ENCODE results near the gene MROH2A.

The MROH2A gene

GRCh38 chr2:233799087-233799665 lies 21.0 kb downstream of the MROH2A start:
- no peak for DNase-seq (ENCODE audit: low read depth in 2 of 2, low spot score in 1 of 2)

DNA sequence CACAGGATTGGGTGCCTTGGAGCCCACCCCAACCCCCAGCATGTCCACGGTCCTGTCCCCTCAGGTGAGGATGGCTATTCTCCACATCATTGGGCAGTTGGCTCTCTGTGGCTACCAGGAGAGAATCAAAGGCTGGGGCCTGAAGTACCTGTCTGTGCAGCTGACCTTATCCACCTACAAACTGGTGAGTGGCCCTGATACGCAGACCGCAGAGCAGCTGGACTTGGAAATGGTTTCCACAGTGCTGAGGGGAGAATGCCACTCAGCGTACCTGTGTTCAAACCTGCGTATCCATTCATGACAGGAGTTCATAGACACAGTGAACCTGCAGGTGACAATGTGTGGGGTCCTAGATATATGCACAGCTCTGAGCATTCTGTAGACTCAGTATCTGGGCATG lies 21.6 kb downstream of the MROH2A start:
- DNase-seq (ENCODE audit: low read depth in 2 of 2, low spot score in 1 of 2), result no peak

DNA sequence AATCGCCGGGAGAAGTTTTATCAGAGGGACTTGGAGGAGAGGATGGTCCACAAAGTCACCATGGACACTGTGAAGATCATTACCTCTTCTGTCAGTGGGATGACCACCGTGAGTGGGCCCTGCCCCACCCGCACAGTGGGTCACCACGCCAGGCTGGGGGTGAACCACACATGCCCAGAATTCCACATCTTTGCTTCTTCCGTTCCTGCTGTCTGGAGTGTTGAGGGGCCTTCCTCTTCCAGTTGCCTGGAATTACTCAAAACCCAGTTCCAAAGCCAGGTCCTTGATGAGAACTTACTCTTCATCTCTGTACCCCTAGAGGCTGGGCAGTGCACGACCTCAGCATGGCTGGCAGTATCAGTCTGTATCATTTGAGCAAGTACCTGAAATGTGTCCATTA lies 22.1 kb downstream of the MROH2A start:
- no peak for DNase-seq (ENCODE audit: low read depth in 2 of 2, low spot score in 1 of 2)

DNA sequence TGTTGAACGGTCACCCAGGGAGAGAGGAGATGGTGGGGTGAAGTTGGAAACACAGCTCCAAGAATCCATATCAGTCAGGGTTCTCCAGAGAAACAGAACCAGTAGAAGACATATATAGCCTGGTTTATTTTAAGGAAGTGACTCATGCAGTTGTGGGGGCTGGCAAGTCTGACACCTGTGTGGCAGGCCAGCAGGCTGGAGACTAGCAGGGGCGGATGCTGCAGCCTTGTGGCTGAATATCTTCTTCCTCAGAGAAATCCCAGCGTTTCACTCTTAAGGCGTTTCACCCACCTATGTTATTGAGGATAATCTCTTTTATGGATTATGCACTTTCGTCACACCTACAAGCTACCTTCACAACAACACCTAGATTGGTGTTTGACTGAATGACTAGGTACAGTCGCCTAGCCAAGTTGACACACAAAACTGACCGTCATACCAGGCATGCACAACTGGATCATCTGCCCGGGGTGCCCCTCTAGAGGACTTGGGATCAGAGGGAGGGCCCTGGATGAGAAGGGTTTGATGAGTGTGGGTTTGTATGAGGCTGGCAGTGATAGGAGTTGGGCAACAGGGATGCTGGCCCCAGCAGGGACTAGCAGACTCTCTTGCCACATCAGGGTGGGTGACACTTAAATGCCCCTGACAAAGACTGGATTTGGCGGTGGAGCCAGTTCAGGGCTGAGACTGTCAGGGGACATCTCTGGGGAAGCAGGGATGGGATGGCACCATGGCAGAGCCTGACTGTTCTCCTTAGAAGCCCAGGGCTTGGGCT lies 23.4 kb downstream of the MROH2A start:
- DNase-seq (ENCODE audit: low read depth in 2 of 2, low spot score in 1 of 2), result no peak

DNA sequence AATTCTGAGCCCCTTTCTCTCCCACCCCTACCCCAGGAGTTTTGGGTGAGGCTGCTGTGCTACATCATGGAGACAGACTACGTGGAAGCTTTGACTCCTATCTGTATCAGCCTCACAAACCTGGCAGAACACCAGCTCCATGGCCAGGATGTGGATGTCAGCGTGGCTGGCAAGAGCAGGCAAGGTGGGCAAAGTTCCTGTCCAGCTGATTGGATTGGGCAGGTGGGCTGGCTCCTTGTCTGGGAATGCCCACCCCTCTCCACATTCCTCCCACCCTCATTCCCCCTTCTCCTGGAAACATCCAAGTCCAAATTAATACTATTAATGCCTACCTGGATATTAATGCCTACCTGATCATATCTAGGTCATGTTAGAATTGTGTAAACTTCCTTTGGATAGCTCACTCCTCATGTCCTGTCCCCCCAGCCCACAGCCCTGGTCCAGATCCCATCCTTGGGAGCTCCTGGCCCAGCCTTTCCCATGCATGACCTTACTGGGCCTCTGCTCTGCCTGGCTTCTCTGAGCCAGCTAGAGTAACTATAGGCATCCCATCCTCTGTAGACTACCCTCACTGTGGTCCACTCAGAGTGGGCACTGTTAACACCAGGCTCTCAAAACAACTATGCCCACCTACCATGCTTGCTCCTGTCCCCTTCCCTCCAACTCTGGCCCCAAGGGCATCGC lies 24.1 kb downstream of the MROH2A start:
- no peak for DNase-seq (ENCODE audit: low read depth in 2 of 2, low spot score in 1 of 2)

- DNase-seq (ENCODE audit: low read depth in 2 of 2, low spot score in 1 of 2), result no peak
These were observed 25.3 kb downstream of the MROH2A start for GRCh38 chr2:233803292-233803911.

DNA sequence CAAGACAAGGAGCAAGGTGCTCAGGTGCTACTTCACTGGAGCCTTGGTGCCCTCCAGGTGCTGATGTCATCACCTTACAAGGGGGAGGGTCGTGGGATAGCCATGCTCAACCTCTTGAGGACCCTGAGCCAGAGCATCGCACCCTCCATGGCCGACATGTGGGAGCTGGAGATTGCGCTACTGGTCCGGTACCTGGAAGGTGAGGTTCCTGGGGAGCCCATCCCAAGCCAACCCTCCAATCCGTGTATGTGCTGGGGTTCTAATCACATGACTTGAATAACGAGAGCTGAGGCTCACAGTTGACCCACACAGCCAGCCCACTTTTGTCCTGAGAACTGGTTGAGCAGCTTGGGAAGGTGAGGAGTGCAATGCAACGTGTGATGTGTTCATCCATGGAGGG lies 25.9 kb downstream of the MROH2A start:
- no peak for DNase-seq (ENCODE audit: low read depth in 2 of 2, low spot score in 1 of 2)

GRCh38 chr2:233807215-233807865 lies 29.2 kb downstream of the MROH2A start:
- no peak for DNase-seq (ENCODE audit: low read depth in 2 of 2, low spot score in 1 of 2)

DNA sequence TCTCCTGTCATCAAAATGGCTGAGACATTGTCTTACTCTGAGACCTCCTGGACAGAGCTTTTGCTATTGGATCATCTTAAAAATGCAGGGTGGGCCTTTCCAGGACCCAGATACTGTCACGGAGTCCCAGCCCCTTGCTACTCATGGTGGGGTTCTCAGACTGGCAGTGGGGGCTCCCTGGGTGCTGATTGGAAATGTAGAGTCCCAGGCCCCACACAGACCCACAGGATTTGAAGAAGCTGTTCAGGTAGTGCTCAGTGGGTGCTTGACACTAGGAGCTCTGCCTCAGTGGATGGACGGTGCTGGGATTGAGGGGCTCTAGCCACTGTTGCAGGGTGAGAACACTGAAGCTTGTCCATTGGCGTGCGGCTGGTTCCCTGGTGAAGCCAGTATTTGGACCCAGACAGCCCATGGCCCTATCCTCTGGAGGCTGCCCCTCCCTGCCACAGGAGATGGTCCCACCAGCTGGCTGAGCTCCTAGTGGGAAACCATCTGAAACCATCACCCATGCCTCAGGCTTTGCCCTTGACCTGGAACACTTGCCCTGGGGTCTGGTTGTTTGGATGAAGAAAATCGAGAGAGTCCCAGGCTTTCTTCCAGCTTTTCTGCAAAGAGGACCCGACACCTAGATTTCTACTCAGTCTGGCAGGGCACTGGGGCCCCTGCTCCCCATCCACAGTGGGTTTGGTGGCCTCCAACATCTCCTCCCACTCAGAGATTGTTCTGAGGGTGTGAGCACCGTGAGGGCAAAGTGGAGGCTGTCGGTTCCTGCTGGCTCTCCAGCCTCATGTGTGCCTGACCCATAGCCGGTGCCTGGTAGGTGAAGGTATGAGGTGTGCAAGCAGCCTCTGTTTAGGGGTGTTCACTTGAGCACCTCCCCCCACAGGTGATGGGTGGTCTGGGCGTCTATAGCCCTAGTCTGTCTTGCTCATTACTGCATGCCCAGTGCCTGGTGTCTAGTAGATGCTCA lies 30.1 kb downstream of the MROH2A start:
- DNase-seq (ENCODE audit: low read depth in 2 of 2, low spot score in 1 of 2), result no peak

GRCh38 chr2:233810385-233810784 lies 32.3 kb downstream of the MROH2A start:
- DNase-seq (ENCODE audit: low read depth in 2 of 2, low spot score in 1 of 2), result no peak

- no peak for DNase-seq (ENCODE audit: low read depth in 2 of 2, low spot score in 1 of 2)
These were observed 33.0 kb downstream of the MROH2A start for GRCh38 chr2:233811087-233811486.

GRCh38 chr2:233811732-233812131 lies 33.6 kb downstream of the MROH2A start:
- no peak for DNase-seq (ENCODE audit: low read depth in 2 of 2, low spot score in 1 of 2)

DNA sequence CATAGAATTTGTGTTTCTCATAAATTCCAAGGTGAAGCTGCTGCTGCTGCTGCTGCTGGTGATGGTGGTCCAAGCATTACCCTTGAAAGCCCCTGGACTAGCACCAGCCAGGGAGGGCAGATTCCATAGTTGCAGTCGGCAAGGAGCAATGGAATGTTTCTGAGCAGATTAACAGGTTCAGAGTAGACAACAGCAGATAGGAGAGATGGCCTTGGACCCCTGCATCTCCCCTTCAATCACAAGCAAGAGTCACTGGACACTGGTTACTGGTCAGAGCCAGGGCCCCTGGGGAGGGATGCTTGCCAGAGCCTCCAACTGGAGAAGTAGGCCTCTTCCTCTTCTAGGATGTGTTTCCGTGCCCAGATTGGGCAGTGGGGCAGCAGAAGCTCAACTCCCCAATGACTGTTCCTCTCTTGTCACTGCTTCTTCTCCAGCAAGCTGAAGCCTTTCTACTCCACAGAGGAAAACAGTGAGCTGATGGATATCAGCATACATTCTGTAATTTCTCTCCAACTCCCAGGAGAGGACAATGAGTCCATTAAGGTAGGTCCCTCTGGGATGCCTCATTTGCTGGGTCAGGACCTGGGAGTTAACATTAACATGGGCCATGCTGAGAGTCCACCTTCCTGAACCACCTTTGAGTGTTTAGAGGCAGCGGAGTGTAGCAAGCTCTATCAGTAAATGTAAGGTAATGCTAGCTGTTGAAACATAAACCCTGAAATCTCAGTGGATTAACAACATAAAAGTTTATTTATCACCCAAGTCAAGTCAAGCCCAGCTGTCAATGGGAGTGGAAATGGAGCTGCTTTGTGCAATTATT lies 35.3 kb downstream of the MROH2A start:
- no peak for DNase-seq (ENCODE audit: low read depth in 2 of 2, low spot score in 1 of 2)

DNA sequence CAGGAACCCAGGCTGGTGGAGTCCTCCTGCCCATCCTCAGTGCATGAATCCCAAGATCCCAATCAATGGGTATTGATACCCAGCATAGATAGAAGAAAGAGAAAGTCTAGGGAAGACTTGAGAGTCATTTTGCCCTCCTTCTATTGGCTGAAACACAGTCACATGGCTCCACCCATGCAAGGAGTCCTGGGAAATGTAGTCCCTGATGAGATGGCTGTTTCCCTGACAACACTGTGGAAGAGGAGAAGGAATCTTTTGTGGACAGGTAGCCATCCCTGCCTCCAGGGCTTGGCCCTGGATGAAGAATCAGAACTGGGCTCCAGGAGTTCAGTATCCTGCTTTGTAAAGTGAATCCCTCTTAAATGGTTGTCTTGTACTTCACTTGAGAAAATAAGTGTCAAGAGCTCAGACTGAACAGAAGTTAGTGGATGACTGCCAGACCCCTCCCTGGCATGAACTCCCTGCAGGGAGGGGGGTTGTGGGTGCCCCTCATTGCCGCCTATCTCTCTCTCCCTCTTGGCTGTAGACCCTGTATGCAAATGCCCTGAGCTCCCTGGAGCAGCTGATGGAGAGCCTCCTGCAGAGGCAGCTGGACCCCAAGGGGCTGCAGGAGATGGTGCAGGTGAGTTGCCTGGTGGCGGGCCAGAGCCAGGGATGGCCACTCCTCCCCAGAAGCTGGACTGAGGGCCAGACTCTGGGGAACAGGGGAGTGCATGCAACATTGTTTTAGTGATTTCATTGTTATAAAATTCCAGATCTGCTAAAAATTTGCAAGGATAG lies 36.1 kb downstream of the MROH2A start:
- DNase-seq (ENCODE audit: low read depth in 2 of 2, low spot score in 1 of 2), result no peak

GRCh38 chr2:233815861-233816260 lies 37.7 kb downstream of the MROH2A start:
- no peak for DNase-seq (ENCODE audit: low read depth in 2 of 2, low spot score in 1 of 2)

GRCh38 chr2:233816334-233816733 lies 38.2 kb downstream of the MROH2A start:
- no peak for DNase-seq (ENCODE audit: low read depth in 2 of 2, low spot score in 1 of 2)

DNA sequence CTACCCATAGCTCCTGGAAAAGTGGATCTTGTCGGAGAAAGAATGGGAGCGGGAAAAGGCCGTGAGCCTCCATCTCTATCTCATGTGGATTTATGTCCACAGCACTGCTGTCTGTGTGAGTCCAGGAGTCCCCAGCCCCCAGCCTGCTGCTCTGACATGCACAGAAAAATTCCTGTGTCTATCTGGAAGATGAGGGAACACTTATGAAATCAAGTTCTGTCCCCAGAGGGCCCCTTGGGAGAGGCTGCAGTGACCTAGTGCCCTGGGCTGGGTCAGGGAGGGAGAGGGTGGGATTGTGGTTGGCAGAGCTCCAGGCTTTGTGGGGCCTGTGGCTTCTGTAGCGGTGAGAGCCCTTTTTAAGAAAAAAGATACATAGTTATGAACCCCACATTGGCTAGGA lies 38.6 kb downstream of the MROH2A start:
- DNase-seq (ENCODE audit: low read depth in 2 of 2, low spot score in 1 of 2), result no peak

DNA sequence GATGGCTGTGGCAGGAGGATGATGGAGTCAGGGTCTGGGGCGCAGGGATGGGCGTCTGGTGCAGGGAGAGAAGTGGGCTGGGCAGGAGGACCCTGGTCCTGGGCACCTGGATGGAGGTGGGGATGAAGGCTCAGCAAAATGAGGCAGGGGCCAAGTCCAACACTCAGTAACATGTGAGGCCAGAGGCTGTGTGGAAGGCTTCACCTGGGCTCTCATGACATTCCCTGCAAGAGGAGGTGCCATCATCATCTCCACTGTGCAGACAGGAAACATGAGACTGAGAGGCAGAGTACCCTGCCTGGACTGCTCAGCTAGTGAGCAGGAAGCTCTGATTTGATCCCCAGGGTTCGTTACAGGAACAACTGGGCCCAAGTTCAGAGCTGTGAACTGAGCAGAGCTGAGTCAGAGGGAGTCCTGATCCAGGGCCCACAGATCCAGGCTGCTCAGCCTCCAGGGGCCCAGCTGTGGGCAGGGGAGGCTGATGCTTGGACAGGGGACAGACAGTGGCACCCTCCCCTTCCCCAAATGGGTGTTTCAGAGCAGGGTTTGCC lies 39.3 kb downstream of the MROH2A start:
- no peak for DNase-seq (ENCODE audit: low read depth in 2 of 2, low spot score in 1 of 2)
